HepG2 (cell line): ENCODE results near the gene THAP2. TPM values are rescaled to one million over a fixed set of nuclear protein-coding genes. Genes with fewer than 3 reads are reported as not detected.
"Not testable (repeated sequence)": the region's sequence is repeated elsewhere in the genome, so short reads cannot be mapped to it uniquely, and the experiment has no call there.

Source experiments
- ATAC-seq: fragments of 200-7000 bp; cut with Tn5 transposase; 3 replicates; pipeline ENCODE4 v1.9.1; 2020; ENCODE audit warnings: mild to moderate bottlenecking, moderate library complexity
- BruUV-seq: library from RNA; stranded (reverse); fragments of 400-500 nt; replicated peaks from 2 replicates; lab custom pipeline; 2021; lab: Mats Ljungman, UMichigan
- CTCF ChIA-PET: fragments of 300-600 bp; formaldehyde crosslinking; extraction: SDS; loops from one replicate; lab custom pipeline; 2021; ENCODE audit warnings: low total read pairs, inconsistent platforms, low intra/inter-chr PET ratio; lab: Yijun Ruan, JAX
- POLR2A ChIA-PET: fragments of 350-600 bp; sonication (Branson Sonifier 250); formaldehyde crosslinking; loops from one replicate; lab custom pipeline; 2020; ENCODE audit warnings: antibody characterized with exemption, inconsistent platforms; lab: Yijun Ruan, JAX
- DNase-seq: peaks from one replicate; pipeline ENCODE4 v3.0.0-alpha.2; 2015; ENCODE audit warnings: low spot score
- FAIRE-seq: peaks from 3 replicates; lab custom pipeline; 2011; peaks lifted over from hg19 to GRCh38; lab: Jason Lieb, UNC
- H2AFZ ChIP-seq: one replicate; pipeline ENCODE4 v1.6.1; 2011; ENCODE audit warnings: low read length, inconsistent platforms
- H3K27ac ChIP-seq: fragments of 300-600 bp; 3 replicates; pipeline ENCODE4 v1.8.0; 2011; ENCODE audit warnings: mixed run types, mild to moderate bottlenecking, mixed read lengths, low read length, inconsistent platforms; ENCODE audit not compliant: insufficient read depth; ENCODE audit errors: extremely low read length
- H3K27me3 ChIP-seq, 2 experiments: fragments of 200-600 bp in 1 of 2; 2 replicates in 1 of 2; 3 replicates in 1 of 2; pipeline versions ENCODE4 v1.6.0 to v1.8.0; 2011; ENCODE audit warnings: low read length in 2 of 2, mild to moderate bottlenecking in 2 of 2, moderate library complexity in 2 of 2, inconsistent platforms in 1 of 2; ENCODE audit not compliant: insufficient read depth in 2 of 2, control insufficient read depth in 1 of 2
- H3K36me3 ChIP-seq, 2 experiments: fragments of 200-600 bp in 1 of 2; replicated peaks in 1 of 2; 2 replicates in 1 of 2; 3 replicates in 1 of 2; pipeline versions ENCODE4 v1.5.1 to v1.8.0; 2011; ENCODE audit warnings: low read length in 2 of 2, inconsistent platforms in 1 of 2; ENCODE audit not compliant: insufficient read depth in 2 of 2, control insufficient read depth in 1 of 2
- H3K4me1 ChIP-seq: 2 replicates; pipeline ENCODE4 v1.5.1; 2012; ENCODE audit warnings: low read length, inconsistent platforms; ENCODE audit not compliant: insufficient read depth
- H3K4me2 ChIP-seq: 2 replicates; pipeline ENCODE4 v1.6.0; 2011; ENCODE audit warnings: low read depth, low read length, inconsistent platforms
- H3K4me3 ChIP-seq, 3 experiments: fragments of 200-600 bp in 1 of 3; sonication (generic), shearing (Covaris generic) in 1 of 3; replicated peaks in 1 of 3; 2 replicates each; pipeline ENCODE4 v1.5.1; 2011 to 2016; ENCODE audit warnings: low read length in 3 of 3, inconsistent platforms in 2 of 3, low read depth in 2 of 3, mild to moderate bottlenecking in 2 of 3, control low read depth in 1 of 3, mixed read lengths in 1 of 3; ENCODE audit not compliant: insufficient read depth in 1 of 3
- H3K79me2 ChIP-seq: one replicate; pipeline ENCODE4 v1.6.1; 2011; ENCODE audit warnings: low read length, inconsistent platforms; ENCODE audit not compliant: insufficient read depth
- H3K9ac ChIP-seq: 2 replicates; pipeline ENCODE4 v1.6.0; 2011; ENCODE audit warnings: mild to moderate bottlenecking, low read depth, low read length, inconsistent platforms; ENCODE audit not compliant: insufficient read depth
- H3K9me3 ChIP-seq: 2 replicates; pipeline ENCODE4 v1.5.1; 2012; ENCODE audit warnings: mild to moderate bottlenecking, low read length
- H4K20me1 ChIP-seq: 2 replicates; pipeline ENCODE4 v1.6.0; 2011; ENCODE audit warnings: inconsistent platforms, mild to moderate bottlenecking, low read length, moderate library complexity; ENCODE audit not compliant: insufficient read depth
- FLYWCH1 ChIP-seq: sonication (generic); formaldehyde crosslinking; IDR thresholded peaks from 2 replicates; pipeline ENCODE4 v1.8.1; 2023; ENCODE audit warnings: mild to moderate bottlenecking, missing genetic modification reagents
- FOXP1 ChIP-seq, 2 experiments: fragments of 450-650 bp in 1 of 2; IDR thresholded peaks; 2 replicates each; pipeline ENCODE4 v1.6.1; 2017 to 2018; ENCODE audit warnings: antibody characterized with exemption in 1 of 2
- ZMYM4 ChIP-seq: sonication (generic); formaldehyde crosslinking; IDR thresholded peaks from 2 replicates; pipeline ENCODE4 v1.8.1; 2023; ENCODE audit warnings: mild to moderate bottlenecking, missing genetic modification reagents
- ZNF383 ChIP-seq: sonication (generic); formaldehyde crosslinking; IDR thresholded peaks from 2 replicates; pipeline ENCODE4 v1.4.0; 2020; ENCODE audit warnings: missing genetic modification reagents, mild to moderate bottlenecking, borderline replicate concordance
- WGBS: methylation state at CpG from one replicate; pipeline ENCODE4 v1.1.6; 2017; ENCODE audit warnings: low lambda C conversion rate; 5-methylcytosine and 5-hydroxymethylcytosine counted together
- in situ Hi-C: cut with HindIII; loops from 2 replicates; pipeline ENCODE4 v1.10.0; 2017; ENCODE audit warnings: low pct_unique_long_range_greater_than_20kb; ENCODE audit not compliant: extremely low pct_ligation_motif_present
- intact Hi-C: fragments of 100-400 bp; cut with micrococcal nuclease; formaldehyde crosslinking; loops from one replicate; pipeline ENCODE4 v1.10.0; 2022; ENCODE audit not compliant: unreplicated experiment
- polyA plus RNA-seq, 8 experiments: library from polyadenylated mRNA; depleted of rRNA in 3 of 8; stranded (reverse) in 7 of 8; unstranded in 1 of 8; fragments of >200 nt; fragmentation: Illumina TruSeq in 4 of 8; extraction: Trizol in 4 of 8; gene quantifications; 2 replicates each; pipeline versions ENCODE4 v1.2.1 to v1.2.3, GENCODE V29; 2011 to 2016; ENCODE audit warnings: low read depth in 4 of 8, missing spikeins in 1 of 8, mixed read lengths in 1 of 8; ENCODE audit not compliant: insufficient read depth in 1 of 8
- total RNA-seq, 5 experiments: library from RNA; depleted of rRNA; stranded (reverse); fragments of >200 nt; fragmentation: Illumina TruSeq; extraction: Trizol; gene quantifications; 2 replicates each; pipeline ENCODE4 v1.2.3, GENCODE V29; 2016; ENCODE audit warnings: low read depth in 1 of 5
- TF ChIP-seq, protein P1 (sequence below): sonication (generic); formaldehyde crosslinking; IDR thresholded peaks from 2 replicates; pipeline ENCODE4 v1.5.1; 2020; ENCODE audit warnings: mild to moderate bottlenecking, missing genetic modification reagents, moderate library complexity

Gene THAP2
- total and polyA plus RNA-seq, 2 of the 13 experiments (the other 11 are each of a cell fraction or from before 2014, with no cell fraction given): 5.2 to 6.2 TPM

DNA sequence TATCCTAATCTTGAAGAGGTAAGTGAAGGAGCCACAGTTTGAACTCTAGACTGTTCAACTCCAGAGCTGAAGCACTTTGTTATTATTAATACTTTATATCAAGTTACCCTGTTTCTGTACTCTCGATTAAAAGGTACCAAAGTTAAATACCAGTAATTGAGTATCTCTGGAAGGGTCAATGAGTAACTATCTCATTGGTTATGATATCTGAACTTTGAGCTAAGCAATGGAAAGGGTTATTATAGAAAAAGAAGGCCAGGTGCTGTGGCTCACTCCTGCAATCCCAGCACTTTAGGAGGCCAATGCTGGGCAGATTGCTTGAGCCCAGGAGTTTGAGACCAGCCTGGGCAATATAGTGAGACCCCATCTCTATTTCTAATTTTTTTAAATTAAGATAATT is 31.7 kb downstream of the THAP2 start:
- POLR2A ChIA-PET: interaction anchor here (2.0 kb wide), 1 partner anchor 10 kb away, joined by 14 read pairs; the partner anchor contains the start of gene TMEM19
- FAIRE-seq (no peak), ATAC-seq (no peak), DNase-seq (no peak)
- H3K36me3 ChIP-seq: peaks cover 3 to 24% of the 10 kb centered on the region in 2 experiments; a peak in 4 of 5 replicates
- no peaks in the 10 kb centered on the region for H3K79me2 ChIP-seq
- no peaks in the 10 kb centered on the region for H3K27me3 ChIP-seq
- 65% methylated on average over 1 of the region's 1 CpG for WGBS
- no peaks in the 10 kb centered on the region for H3K9me3 ChIP-seq
- no peak overlapping the region for H3K9ac ChIP-seq
- no peak overlapping the region for H3K27ac ChIP-seq
- H4K20me1 ChIP-seq: no peaks in the 10 kb centered on the region
- CTCF ChIA-PET: no interaction called here
- no peak overlapping the region for H2AFZ ChIP-seq
- intact Hi-C loops (no loop called here), in situ Hi-C loops (no loop called here)
- H3K4me2 ChIP-seq: no peak overlapping the region
- TF ChIP-seq, protein P1, sequence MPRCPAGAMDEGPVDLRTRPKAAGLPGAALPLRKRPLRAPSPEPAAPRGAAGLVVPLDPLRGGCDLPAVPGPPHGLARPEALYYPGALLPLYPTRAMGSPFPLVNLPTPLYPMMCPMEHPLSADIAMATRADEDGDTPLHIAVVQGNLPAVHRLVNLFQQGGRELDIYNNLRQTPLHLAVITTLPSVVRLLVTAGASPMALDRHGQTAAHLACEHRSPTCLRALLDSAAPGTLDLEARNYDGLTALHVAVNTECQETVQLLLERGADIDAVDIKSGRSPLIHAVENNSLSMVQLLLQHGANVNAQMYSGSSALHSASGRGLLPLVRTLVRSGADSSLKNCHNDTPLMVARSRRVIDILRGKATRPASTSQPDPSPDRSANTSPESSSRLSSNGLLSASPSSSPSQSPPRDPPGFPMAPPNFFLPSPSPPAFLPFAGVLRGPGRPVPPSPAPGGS (CRISPR knock-in tag): no peak
- no peak for TF ChIP-seq ZNF383 (CRISPR knock-in tag)
- no peak for TF ChIP-seq FLYWCH1 (CRISPR knock-in tag)
- H3K4me3 ChIP-seq: no peak overlapping the region
- H3K4me1 ChIP-seq: peaks cover 21% of the 10 kb centered on the region
- BruUV-seq: no TSS peak

DNA sequence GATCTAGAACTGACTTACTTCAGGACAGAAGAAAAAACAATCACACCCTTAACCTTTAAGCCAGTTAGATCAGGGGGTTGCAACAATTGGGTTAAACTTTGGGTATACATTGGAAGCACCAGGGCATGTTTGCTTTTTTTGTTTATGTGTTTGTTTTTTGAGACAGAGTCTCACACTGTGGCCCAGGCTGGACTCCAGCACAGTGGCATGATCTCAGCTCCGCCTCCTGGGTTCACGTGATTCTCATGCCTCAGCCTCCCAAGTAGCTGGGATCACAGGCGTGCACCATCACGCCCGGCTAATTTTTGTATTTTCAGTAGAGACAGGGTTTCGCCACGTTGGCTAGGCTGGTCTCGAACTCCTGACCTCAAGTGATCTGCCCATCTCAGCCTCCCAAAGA is 38.1 kb downstream of the THAP2 start:
- H3K79me2 ChIP-seq; BruUV-seq; H3K4me3 ChIP-seq; H3K4me1 ChIP-seq; H3K27me3 ChIP-seq; FAIRE-seq; in situ Hi-C loops; TF ChIP-seq FOXP1 (IDR thresholded peaks at IDR 0.05): not testable (repeated sequence)
- POLR2A ChIA-PET: interaction anchor here (0.9 kb wide), 1 partner anchor 18 kb away, joined by 4 read pairs; no protein-coding TSS in a partner anchor
- TF ChIP-seq ZMYM4 (0 out of 2 replicates have a peak, but pooled peaks have one; percentile 13), FOXP1 (CRISPR knock-in tag; IDR thresholded peaks at IDR 0.05) (peak; percentile 48; the same call in 1 of the 2 replicates)
- TF ChIP-seq, all 625 proteins: peak for 2; not testable (repeated sequence) for 623
- H3K27ac ChIP-seq, ATAC-seq, intact Hi-C loops, H3K4me2 ChIP-seq, DNase-seq, H2AFZ ChIP-seq, CTCF ChIA-PET, H3K9me3 ChIP-seq, H3K9ac ChIP-seq, H4K20me1 ChIP-seq: not testable (repeated sequence)
- H3K36me3 ChIP-seq: peaks cover 3 to 23% of the 10 kb centered on the region in 2 experiments; a peak in 4 of 5 replicates
- 76% methylated on average over 8 of the region's 8 CpGs for WGBS
